OCI-LY7 (cell line): ENCODE measurements around the gene TYROBP. TPM values are rescaled to one million over a fixed set of nuclear protein-coding genes. Genes with fewer than 3 reads are reported as not detected.

Experiments used
- BruUV-seq: library from RNA; stranded (reverse); fragments of 400-500 nt; replicated peaks from 2 replicates; lab custom pipeline; 2021; lab: Mats Ljungman, UMichigan
- CTCF ChIA-PET: fragments of 300-600 bp; sonication (Branson Sonifier 250); formaldehyde crosslinking; loops from one replicate; lab custom pipeline; 2022; ENCODE audit warnings: antibody characterized with exemption; ENCODE audit not compliant: unreplicated experiment; lab: Charles Lee
- POLR2A ChIA-PET: fragments of 300-600 bp; sonication (Branson Sonifier 250); formaldehyde crosslinking; loops from one replicate; lab custom pipeline; 2022; ENCODE audit warnings: antibody characterized with exemption; lab: Charles Lee
- DNase-seq: peaks from one replicate; pipeline ENCODE4 v3.0.0-alpha.2; 2015; ENCODE audit warnings: low spot score
- H2AFZ ChIP-seq: fragments of 200-600 bp; sonication (generic), shearing (Covaris generic); 2 replicates; pipeline ENCODE4 v1.6.1; 2014; ENCODE audit warnings: mild to moderate bottlenecking, antibody characterized with exemption, low read length, moderate library complexity
- H3K27ac ChIP-seq: fragments of 200-600 bp; sonication (generic); 2 replicates; pipeline ENCODE4 v1.5.1; 2014; ENCODE audit warnings: mixed run types, low read depth, mild to moderate bottlenecking, moderate library complexity, low read length, inconsistent platforms; ENCODE audit not compliant: poor library complexity, severe bottlenecking
- H3K36me3 ChIP-seq: fragments of 200-600 bp; sonication (generic); 2 replicates; pipeline ENCODE4 v1.6.1; 2014; ENCODE audit warnings: mild to moderate bottlenecking, antibody characterized with exemption, low read length, moderate library complexity, mixed read lengths; ENCODE audit not compliant: insufficient read depth
- H3K4me1 ChIP-seq: fragments of 200-600 bp; sonication (generic); 2 replicates; pipeline ENCODE4 v1.5.1; 2014; ENCODE audit warnings: mild to moderate bottlenecking, low read length; ENCODE audit not compliant: insufficient read depth, poor library complexity, severe bottlenecking
- H3K4me2 ChIP-seq: fragments of 200-600 bp; sonication (generic); 2 replicates; pipeline ENCODE4 v1.6.1; 2014; ENCODE audit warnings: mild to moderate bottlenecking, low read length
- H3K4me3 ChIP-seq: fragments of 200-600 bp; sonication (generic); 2 replicates; pipeline ENCODE4 v1.5.1; 2014; ENCODE audit warnings: mild to moderate bottlenecking, low read depth, low read length; ENCODE audit not compliant: poor library complexity, severe bottlenecking
- H3K79me2 ChIP-seq: fragments of 200-600 bp; sonication (generic); 2 replicates; pipeline ENCODE4 v1.6.1; 2016; ENCODE audit warnings: low read depth, mild to moderate bottlenecking, low read length, moderate library complexity, mixed read lengths; ENCODE audit not compliant: insufficient read depth
- H3K9me2 ChIP-seq: fragments of 200-600 bp; sonication (generic); 2 replicates; pipeline ENCODE4 v1.6.1; 2016; ENCODE audit warnings: mild to moderate bottlenecking, low read length, mixed read lengths; ENCODE audit not compliant: insufficient read depth
- H3K9me3 ChIP-seq: fragments of 200-600 bp; sonication (generic); 2 replicates; pipeline ENCODE4 v1.6.1; 2014; ENCODE audit warnings: mild to moderate bottlenecking, mixed run types, low read length, mixed read lengths
- H4K20me1 ChIP-seq: fragments of 200-600 bp; sonication (generic); 2 replicates; pipeline ENCODE4 v1.6.1; 2014; ENCODE audit warnings: mild to moderate bottlenecking, antibody characterized with exemption, low read length, moderate library complexity, mixed read lengths; ENCODE audit not compliant: insufficient read depth
- CTCF ChIP-seq: fragments of 200-600 bp; sonication (generic); conservative IDR thresholded peaks from 2 replicates; pipeline ENCODE4 v1.5.1; 2014; ENCODE audit warnings: mild to moderate bottlenecking, antibody characterized with exemption, low read length, moderate library complexity, mixed read lengths
- EZH2phosphoT487 ChIP-seq: fragments of 200-600 bp; sonication (generic); IDR thresholded peaks from 2 replicates; pipeline ENCODE4 v1.6.1; 2018; ENCODE audit warnings: low read depth, borderline replicate concordance, mild to moderate bottlenecking, mixed run types, antibody characterized with exemption, low read length, moderate library complexity, mixed read lengths
- intact Hi-C: fragments of 100-400 bp; cut with micrococcal nuclease; formaldehyde crosslinking; loops from one replicate; pipeline ENCODE4 v1.10.0; 2022; ENCODE audit not compliant: unreplicated experiment
- total RNA-seq, 2 experiments: library from RNA; depleted of rRNA in 1 of 2; stranded (reverse); fragments of >200 nt in 1 of 2; shearing (Covaris generic) in 1 of 2; gene quantifications; 2 replicates each; pipeline ENCODE4 v1.2.3, GENCODE V29; 2014 to 2022

The TYROBP gene
- total RNA-seq, 2 experiments from 2014 or later: not detected

GRCh38 chr19:35909684-35910035 lies 1.6 kb upstream of the TYROBP start:
- H3K4me3 ChIP-seq: peak overlapping the region; percentile 1
- no peak for DNase-seq
- no peaks in the 10 kb centered on the region for H3K36me3 ChIP-seq
- ChIA-PET POLR2A (no interaction called here), CTCF (interaction anchor here (0.8 kb wide), 1 partner anchor 26 kb away, joined by 3 read pairs; no protein-coding TSS in a partner anchor)
- H3K79me2 ChIP-seq: no peaks in the 10 kb centered on the region
- BruUV-seq: no TSS peak
- intact Hi-C loops: no loop called here
- peak overlapping the region; percentile 64 for H3K27ac ChIP-seq
- H4K20me1 ChIP-seq: no peaks in the 10 kb centered on the region
- TF ChIP-seq EZH2phosphoT487: no peak
- TF ChIP-seq CTCF: no peak
- H3K4me1 ChIP-seq: peaks cover 43% of the 10 kb centered on the region
- H3K9me3 ChIP-seq: no peaks in the 10 kb centered on the region
- peak overlapping the region; percentile 55 for H3K4me2 ChIP-seq
- no peaks in the 10 kb centered on the region for H3K9me2 ChIP-seq
- H2AFZ ChIP-seq: peak overlapping the region; percentile 78; the same call in 1 of the 2 replicates

- no peaks in the 10 kb centered on the region for H3K9me2 ChIP-seq
- peak overlapping the region; percentile 64 for H3K27ac ChIP-seq
- intact Hi-C loops: no loop called here
- DNase-seq: peak; percentile 83
- ChIA-PET CTCF (interaction anchor here (0.8 kb wide), 1 partner anchor 26 kb away, joined by 3 read pairs; no protein-coding TSS in a partner anchor), POLR2A (interaction anchor here (0.8 to 1.0 kb wide), 2 partner anchors 9 to 15 kb away, joined by 3 read pairs; no protein-coding TSS in a partner anchor)
- H3K4me3 ChIP-seq: peak overlapping the region; percentile 1
- peak overlapping the region; percentile 78; the same call in 1 of the 2 replicates for H2AFZ ChIP-seq
- H3K4me1 ChIP-seq: peaks cover 48% of the 10 kb centered on the region
- no peaks in the 10 kb centered on the region for H4K20me1 ChIP-seq
- no peaks in the 10 kb centered on the region for H3K9me3 ChIP-seq
- H3K36me3 ChIP-seq: no peaks in the 10 kb centered on the region
- TF ChIP-seq EZH2phosphoT487 (no peak), CTCF (no peak)
- H3K79me2 ChIP-seq: no peaks in the 10 kb centered on the region
- peak overlapping the region; percentile 55 for H3K4me2 ChIP-seq
- BruUV-seq: no TSS peak
These were observed 1.0 kb upstream of the TYROBP start for GRCh38 chr19:35908973-35909683.

GRCh38 chr19:35907377-35907745 lies 734 bp downstream of the TYROBP start:
- intact Hi-C loops: no loop called here
- no peak overlapping the region for H3K27ac ChIP-seq
- H3K79me2 ChIP-seq: peaks cover 5% of the 10 kb centered on the region; the same call in 1 of the 2 replicates
- TF ChIP-seq CTCF (no peak), EZH2phosphoT487 (no peak)
- H2AFZ ChIP-seq: no peak overlapping the region
- H3K9me3 ChIP-seq: no peaks in the 10 kb centered on the region
- H3K4me3 ChIP-seq: no peak overlapping the region
- H3K4me2 ChIP-seq: no peak overlapping the region
- H3K36me3 ChIP-seq: no peaks in the 10 kb centered on the region
- ChIA-PET POLR2A (no interaction called here), CTCF (no interaction called here)
- BruUV-seq: no TSS peak
- no peaks in the 10 kb centered on the region for H4K20me1 ChIP-seq
- no peaks in the 10 kb centered on the region for H3K9me2 ChIP-seq
- H3K4me1 ChIP-seq: peaks cover 58% of the 10 kb centered on the region
- DNase-seq: no peak
